ENCODE data around the gene TEX38. TPM values are rescaled to one million over a fixed set of nuclear protein-coding genes. Genes with fewer than 3 reads are reported as not detected.

Gene TEX38
- total RNA-seq, 1 experiment from 2014 or later, result 0.47 TPM

- Histone ChIP-seq H3K27me3 (ENCODE audit: insufficient read depth, low read length) (no peaks in the 10 kb centered on the region), H3K9me3 (ENCODE audit: control insufficient read depth in 1 of 2, insufficient read depth in 1 of 2, low read depth in 1 of 2, low read length in 2 of 2) (no peaks in the 10 kb centered on the region), H2AFZ (ENCODE audit: low read depth, low read length, poor library complexity, severe bottlenecking) (no peak overlapping the region), H3K4me1 (ENCODE audit: control insufficient read depth in 1 of 2, insufficient read depth in 2 of 2, low read length in 2 of 2) (no peaks in the 10 kb centered on the region), H3K9ac (ENCODE audit: low read length) (no peak overlapping the region), H3K36me3 (ENCODE audit: control insufficient read depth in 1 of 2, insufficient read depth in 2 of 2, low read length in 2 of 2) (peaks cover 24 to 40% of the 10 kb centered on the region in 2 experiments; a peak in 3 of 4 replicates), H4K20me1 (ENCODE audit: insufficient read depth) (no peaks in the 10 kb centered on the region), H3K9me2 (ENCODE audit: insufficient read depth) (no peaks in the 10 kb centered on the region), H3K79me2 (ENCODE audit: insufficient read depth, low read length) (no peaks in the 10 kb centered on the region), H3K4me2 (ENCODE audit: low read length) (no peak overlapping the region), H3K4me3 (replicated peaks in 1 of 2; ENCODE audit: low read depth in 1 of 2, low read length in 2 of 2) (no peak overlapping the region), H3K27ac (ENCODE audit: low read depth, low read length) (no peak overlapping the region)
- ChIA-PET CTCF (no interaction called here), RAD21 (ENCODE audit: low non-redundant PET in 1 of 2, low total read pairs in 2 of 2, uncharacterized antibody in 2 of 2, unreplicated experiment in 2 of 2) (no interaction called here), POLR2A (no interaction called here)
- ATAC-seq, result no peak
- TF ChIP-seq CEBPB (IDR thresholded peaks at IDR 0.05; ENCODE audit: low read depth), result no peak
- TF ChIP-seq, protein P1, sequence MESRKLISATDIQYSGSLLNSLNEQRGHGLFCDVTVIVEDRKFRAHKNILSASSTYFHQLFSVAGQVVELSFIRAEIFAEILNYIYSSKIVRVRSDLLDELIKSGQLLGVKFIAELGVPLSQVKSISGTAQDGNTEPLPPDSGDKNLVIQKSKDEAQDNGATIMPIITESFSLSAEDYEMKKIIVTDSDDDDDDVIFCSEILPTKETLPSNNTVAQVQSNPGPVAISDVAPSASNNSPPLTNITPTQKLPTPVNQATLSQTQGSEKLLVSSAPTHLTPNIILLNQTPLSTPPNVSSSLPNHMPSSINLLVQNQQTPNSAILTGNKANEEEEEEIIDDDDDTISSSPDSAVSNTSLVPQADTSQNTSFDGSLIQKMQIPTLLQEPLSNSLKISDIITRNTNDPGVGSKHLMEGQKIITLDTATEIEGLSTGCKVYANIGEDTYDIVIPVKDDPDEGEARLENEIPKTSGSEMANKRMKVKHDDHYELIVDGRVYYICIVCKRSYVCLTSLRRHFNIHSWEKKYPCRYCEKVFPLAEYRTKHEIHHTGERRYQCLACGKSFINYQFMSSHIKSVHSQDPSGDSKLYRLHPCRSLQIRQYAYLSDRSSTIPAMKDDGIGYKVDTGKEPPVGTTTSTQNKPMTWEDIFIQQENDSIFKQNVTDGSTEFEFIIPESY (IDR thresholded peaks at IDR 0.05; ENCODE audit: extremely low read depth, insufficient replicate concordance, low read length), result no peak
- no peak for TF ChIP-seq EZH2phosphoT487 (IDR thresholded peaks at IDR 0.05; ENCODE audit: borderline replicate concordance)
- no peak for TF ChIP-seq SRF (IDR thresholded peaks at IDR 0.05; ENCODE audit: low read depth)
- no peak for TF ChIP-seq POLR2A (IDR thresholded peaks at IDR 0.05; ENCODE audit: borderline replicate concordance, extremely low read depth, insufficient read depth, insufficient read length)
- TF ChIP-seq TCF7L2 (IDR thresholded peaks at IDR 0.05; ENCODE audit: borderline replicate concordance, extremely low read depth, insufficient read depth, insufficient read length), result no peak
- TF ChIP-seq SP1 (IDR thresholded peaks at IDR 0.05; ENCODE audit: low read depth), result no peak
- TF ChIP-seq ELF1 (IDR thresholded peaks at IDR 0.05; ENCODE audit: borderline replicate concordance, low read depth), result no peak
- TF ChIP-seq SIN3A (IDR thresholded peaks at IDR 0.05; ENCODE audit: low read depth), result no peak
- TF ChIP-seq CBX3 (IDR thresholded peaks at IDR 0.05; ENCODE audit: low read depth), result no peak
- no peak for TF ChIP-seq POLR2AphosphoS5 (IDR thresholded peaks at IDR 0.05; ENCODE audit: low read depth, low read length)
- BruUV-seq (replicated peaks), result no TSS peak
- intact Hi-C loops (cut with micrococcal nuclease), result no loop called here
- no peak for DNase-seq (ENCODE audit: low read depth, low spot score)
Observed at GRCh38 chr1:46679789-46680573, 8.3 kb downstream of the TEX38 start.
